DND-41 (cell line): ENCODE measurements around the gene DNAH10.
"Not testable (repeated sequence)": the region's sequence is repeated elsewhere in the genome, so short reads cannot be mapped to it uniquely, and the experiment has no call there.

Source experiments
- ATAC-seq: fragments of 200-7000 bp; cut with Tn5 transposase; 3 replicates; pipeline ENCODE4 v1.9.1; 2021; ENCODE audit warnings: low read depth; ENCODE audit not compliant: insufficient read depth
- DNase-seq: peaks from one replicate; pipeline ENCODE4 v3.0.0-alpha.2; 2020
- H2AFZ ChIP-seq: 2 replicates; pipeline ENCODE4 v1.6.0; 2012; ENCODE audit warnings: low read depth, low read length
- H3K27ac ChIP-seq: 2 replicates; pipeline ENCODE4 v1.5.1; 2012; ENCODE audit warnings: low read length, inconsistent platforms
- H3K27me3 ChIP-seq: fragments of 200-600 bp; sonication (generic); 2 replicates; pipeline ENCODE4 v1.6.0; 2012; ENCODE audit warnings: low read length, mild to moderate bottlenecking, inconsistent platforms; ENCODE audit not compliant: insufficient read depth, poor library complexity
- H3K36me3 ChIP-seq: 2 replicates; pipeline ENCODE4 v1.5.1; 2012; ENCODE audit warnings: low read length, inconsistent platforms; ENCODE audit not compliant: insufficient read depth
- H3K4me1 ChIP-seq: 2 replicates; pipeline ENCODE4 v1.5.1; 2012; ENCODE audit warnings: mild to moderate bottlenecking, low read length; ENCODE audit not compliant: insufficient read depth
- H3K4me2 ChIP-seq: 2 replicates; pipeline ENCODE4 v1.6.0; 2012; ENCODE audit warnings: mild to moderate bottlenecking, moderate library complexity, low read length, inconsistent platforms; ENCODE audit not compliant: insufficient read depth
- H3K4me3 ChIP-seq, 2 experiments: fragments of 200-600 bp in 1 of 2; shearing (Covaris generic) in 1 of 2; 2 replicates each; pipeline ENCODE4 v1.5.1; 2012 to 2016; ENCODE audit warnings: inconsistent platforms in 2 of 2, low read length in 2 of 2, mild to moderate bottlenecking in 2 of 2, low read depth in 1 of 2, moderate library complexity in 1 of 2
- H3K79me2 ChIP-seq: 2 replicates; pipeline ENCODE4 v1.6.0; 2012; ENCODE audit warnings: low read length, inconsistent platforms; ENCODE audit not compliant: insufficient read depth
- H3K9ac ChIP-seq: 2 replicates; pipeline ENCODE4 v1.6.0; 2012; ENCODE audit warnings: low read depth, mild to moderate bottlenecking, inconsistent platforms, low read length, moderate library complexity
- H3K9me3 ChIP-seq: 2 replicates; pipeline ENCODE4 v1.5.1; 2012; ENCODE audit warnings: low read length, moderate library complexity, mild to moderate bottlenecking, inconsistent platforms; ENCODE audit not compliant: insufficient read depth, severe bottlenecking
- H4K20me1 ChIP-seq: 2 replicates; pipeline ENCODE4 v1.6.0; 2012; ENCODE audit warnings: low read length; ENCODE audit not compliant: insufficient read depth
- CTCF ChIP-seq: IDR thresholded peaks from 2 replicates; pipeline ENCODE4 v1.5.1; 2012; ENCODE audit warnings: borderline replicate concordance, low read length, moderate library complexity, mild to moderate bottlenecking; ENCODE audit not compliant: poor library complexity, severe bottlenecking; ENCODE audit errors: extremely low read depth
- EZH2 ChIP-seq: IDR thresholded peaks from 3 replicates; pipeline ENCODE4 v1.6.1; 2012; ENCODE audit warnings: borderline replicate concordance, low read depth, mild to moderate bottlenecking, moderate library complexity, low read length, inconsistent platforms; ENCODE audit not compliant: severe bottlenecking

DNAH10 gene

GRCh38 chr12:123782997-123783792, 21.1 kb downstream of the DNAH10 start:
- TF ChIP-seq EZH2 (no peak), CTCF (no peak)
- no peak overlapping the region for H3K4me3 ChIP-seq
- no peak overlapping the region for H3K9ac ChIP-seq

GRCh38 chr12:123787466-123787865, 25.4 kb downstream of the DNAH10 start:
- Histone ChIP-seq H3K27ac (no peak overlapping the region), H3K27me3 (no peaks in the 10 kb centered on the region), H3K36me3 (no peaks in the 10 kb centered on the region), H3K4me1 (no peaks in the 10 kb centered on the region), H3K4me2 (no peak overlapping the region), H3K9ac (no peak overlapping the region), H3K4me3 (no peak overlapping the region), H3K9me3 (no peaks in the 10 kb centered on the region), H2AFZ (no peak overlapping the region), H3K79me2 (no peaks in the 10 kb centered on the region), H4K20me1 (no peaks in the 10 kb centered on the region)
- no peak for DNase-seq
- ATAC-seq: no peak
- TF ChIP-seq EZH2 (no peak), CTCF (no peak)

More at GRCh38 chr12:123782997-123783792, 21.1 kb downstream of the DNAH10 start:
- DNase-seq (no peak), ATAC-seq (no peak)
- Histone ChIP-seq H3K27me3 (no peaks in the 10 kb centered on the region), H3K9me3 (no peaks in the 10 kb centered on the region), H3K4me1 (no peaks in the 10 kb centered on the region), H3K4me2 (no peak overlapping the region), H2AFZ (no peak overlapping the region), H4K20me1 (no peaks in the 10 kb centered on the region), H3K27ac (no peak overlapping the region), H3K36me3 (no peaks in the 10 kb centered on the region), H3K79me2 (no peaks in the 10 kb centered on the region)

- H3K9me3 ChIP-seq: no peaks in the 10 kb centered on the region
- no peak overlapping the region for H2AFZ ChIP-seq
- no peaks in the 10 kb centered on the region for H3K36me3 ChIP-seq
- H3K27ac ChIP-seq: no peak overlapping the region
- DNase-seq (no peak), ATAC-seq (no peak)
- H3K4me2 ChIP-seq: no peak overlapping the region
- H3K79me2 ChIP-seq: no peaks in the 10 kb centered on the region
- TF ChIP-seq CTCF (no peak), EZH2 (no peak)
- H4K20me1 ChIP-seq: no peaks in the 10 kb centered on the region
- H3K27me3 ChIP-seq: no peaks in the 10 kb centered on the region
- no peak overlapping the region for H3K4me3 ChIP-seq
- H3K4me1 ChIP-seq: no peaks in the 10 kb centered on the region
- H3K9ac ChIP-seq: no peak overlapping the region
Measured at GRCh38 chr12:123788541-123788940, 26.4 kb downstream of the DNAH10 start.

GRCh38 chr12:123789422-123789821, 27.3 kb downstream of the DNAH10 start:
- not testable (repeated sequence) for H3K27me3 ChIP-seq, H3K79me2 ChIP-seq, H3K36me3 ChIP-seq, ATAC-seq, H3K9me3 ChIP-seq, H3K9ac ChIP-seq, H3K4me2 ChIP-seq, H3K4me3 ChIP-seq, DNase-seq, H4K20me1 ChIP-seq, H3K4me1 ChIP-seq, H2AFZ ChIP-seq, H3K27ac ChIP-seq
